ENCODE measurements around the gene NKAIN2. TPM values are rescaled to one million over a fixed set of nuclear protein-coding genes. Genes with fewer than 3 reads are reported as not detected.
A peak's percentile ranks its signal among the peaks of the same experiment; 100 is the strongest.

NKAIN2 gene
- total RNA-seq, 1 experiment from 2014 or later = 0.06 TPM

DNA sequence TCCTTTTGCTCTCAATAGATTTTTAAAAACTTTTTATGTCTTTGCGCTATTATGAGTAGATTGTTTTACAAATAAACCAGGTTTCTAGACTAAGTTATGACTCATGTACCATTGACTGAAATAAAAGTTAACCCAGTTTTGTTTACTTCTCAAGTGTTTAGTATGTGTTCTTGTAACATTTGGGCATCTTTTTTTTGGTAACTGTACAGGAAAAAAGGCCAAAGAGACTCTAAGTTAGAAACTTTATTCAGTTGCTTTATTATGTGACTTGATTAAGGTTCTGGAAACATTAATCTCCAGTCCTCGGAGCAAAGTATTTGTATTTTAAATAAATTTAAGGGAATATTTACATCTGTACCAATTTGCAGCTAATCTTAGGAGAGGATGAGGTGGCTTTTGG is 2.9 kb downstream of the NKAIN2 start:
- no peak for DNase-seq (ENCODE audit: low read depth)

- peak; percentile 45 for DNase-seq (ENCODE audit: low read depth)
Observed at GRCh38 chr6:123808556-123808955, 4.9 kb downstream of the NKAIN2 start.

GRCh38 chr6:123810214-123810613 is 6.5 kb downstream of the NKAIN2 start:
- DNase-seq (ENCODE audit: low read depth) = no peak

GRCh38 chr6:123810948-123811347 is 7.3 kb downstream of the NKAIN2 start:
- no peak for DNase-seq (ENCODE audit: low read depth)

GRCh38 chr6:123811378-123811777 is 7.7 kb downstream of the NKAIN2 start:
- no peak for DNase-seq (ENCODE audit: low read depth)

DNA sequence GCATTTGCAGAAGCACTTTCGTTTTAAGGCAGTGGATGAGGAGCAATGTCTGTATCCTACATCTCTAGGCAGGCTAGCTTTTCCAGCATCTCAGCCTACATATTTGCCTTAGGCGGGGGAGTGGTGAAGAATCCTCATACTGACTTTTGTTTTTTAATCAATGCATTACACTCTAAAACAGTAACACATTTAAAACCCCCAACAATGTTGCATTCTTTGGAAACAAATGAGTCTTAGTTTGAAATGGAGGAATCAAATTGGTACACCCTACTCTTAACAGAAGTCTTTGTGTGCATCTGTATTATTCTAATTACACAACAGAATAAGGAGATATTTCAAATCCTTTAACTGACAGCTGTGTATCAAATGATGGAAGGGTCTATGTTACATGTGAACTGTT is 9.0 kb downstream of the NKAIN2 start:
- no peak for DNase-seq (ENCODE audit: low read depth)

- no peak for DNase-seq (ENCODE audit: low read depth)
Observed at GRCh38 chr6:123821112-123821511, 17.4 kb downstream of the NKAIN2 start.

DNA sequence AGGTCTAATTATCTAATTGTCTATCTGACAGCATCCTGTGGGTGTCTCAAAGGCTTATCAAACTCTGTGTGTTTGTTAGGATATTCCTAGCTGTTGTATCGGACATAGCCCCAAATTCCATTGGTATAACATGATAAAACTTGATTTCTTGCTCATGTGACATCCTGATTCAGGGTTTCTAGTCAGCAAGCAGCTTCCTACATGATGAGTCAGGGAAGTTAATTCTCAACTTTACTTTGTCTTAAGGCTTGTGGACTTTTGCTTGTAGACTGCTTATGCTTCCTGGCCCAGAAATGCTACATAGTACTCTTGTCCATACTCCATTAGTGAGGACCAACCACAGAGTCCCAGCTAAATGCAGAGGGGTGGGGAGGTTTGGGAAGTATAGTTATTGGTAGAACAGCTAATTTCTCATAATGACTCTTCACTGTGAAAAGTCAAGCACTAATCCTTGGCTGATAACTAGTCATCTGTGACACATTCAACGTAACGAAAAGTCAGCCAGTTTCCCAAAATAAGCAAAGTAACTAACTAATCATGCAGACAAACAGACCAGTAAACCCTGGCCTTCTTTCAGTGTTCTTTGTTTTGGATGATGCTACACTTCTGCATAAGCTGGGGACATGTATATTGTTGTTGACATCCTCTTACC is 25.8 kb downstream of the NKAIN2 start:
- peak; percentile 81 for DNase-seq (ENCODE audit: low read depth)

GRCh38 chr6:123830120-123830519 is 26.5 kb downstream of the NKAIN2 start:
- no peak for DNase-seq (ENCODE audit: low read depth)

DNA sequence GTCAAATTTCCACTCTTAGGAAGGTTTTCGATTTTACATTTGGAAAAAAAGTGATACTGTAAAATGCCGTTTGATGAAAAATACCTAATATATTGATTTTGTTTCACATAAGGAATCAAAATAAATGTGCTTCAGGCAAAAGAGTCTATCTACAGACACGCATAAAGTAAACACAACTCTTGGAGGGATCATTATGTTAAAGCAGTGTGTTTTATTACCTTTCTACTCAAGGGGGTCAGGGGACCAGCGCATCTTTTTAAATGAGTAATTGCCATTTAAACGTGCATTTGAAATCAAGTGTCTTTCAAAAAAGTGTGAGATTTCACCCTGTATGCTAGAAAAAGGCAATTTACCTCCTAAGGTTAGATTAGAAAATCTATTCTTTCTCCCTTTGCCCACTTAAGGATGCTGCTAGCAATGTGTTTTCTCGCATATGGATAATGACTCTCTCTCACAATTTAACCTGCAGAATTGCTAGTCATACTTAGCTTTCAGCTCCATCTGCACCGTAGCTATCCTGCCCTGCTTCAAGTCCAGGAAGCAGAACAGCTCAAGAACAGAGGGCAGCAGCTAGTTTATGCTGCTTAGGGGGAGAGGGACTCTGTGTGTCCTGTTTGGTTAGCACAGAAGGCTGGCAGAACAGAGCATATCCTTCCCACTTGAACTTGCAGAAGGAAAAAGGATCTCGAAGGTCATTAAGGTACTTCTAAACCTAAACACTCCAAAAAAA is 35.0 kb downstream of the NKAIN2 start:
- no peak for DNase-seq (ENCODE audit: low read depth)

GRCh38 chr6:123841067-123841896 is 37.6 kb downstream of the NKAIN2 start:
- DNase-seq (ENCODE audit: low read depth) = no peak

DNA sequence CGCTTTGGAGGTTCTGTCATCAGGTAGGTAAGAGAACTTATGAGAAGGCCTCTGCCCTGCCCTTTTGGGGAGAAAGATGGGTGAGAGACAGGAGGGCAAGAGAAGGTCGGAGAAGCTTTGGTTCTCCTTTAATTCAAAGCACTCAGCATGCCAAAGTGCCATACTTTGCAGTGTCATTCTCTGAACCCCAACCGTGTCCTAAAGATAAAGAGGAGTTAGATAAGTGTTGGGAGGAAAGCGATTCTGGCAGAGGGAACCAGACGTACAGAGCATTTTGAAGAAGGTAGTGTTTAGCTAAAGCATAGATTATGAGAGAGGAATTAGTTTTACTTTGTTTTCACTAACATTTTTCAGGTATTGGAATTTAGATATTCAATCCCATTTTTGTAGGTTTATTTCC is 40.3 kb downstream of the NKAIN2 start:
- DNase-seq (ENCODE audit: low read depth) = no peak

DNA sequence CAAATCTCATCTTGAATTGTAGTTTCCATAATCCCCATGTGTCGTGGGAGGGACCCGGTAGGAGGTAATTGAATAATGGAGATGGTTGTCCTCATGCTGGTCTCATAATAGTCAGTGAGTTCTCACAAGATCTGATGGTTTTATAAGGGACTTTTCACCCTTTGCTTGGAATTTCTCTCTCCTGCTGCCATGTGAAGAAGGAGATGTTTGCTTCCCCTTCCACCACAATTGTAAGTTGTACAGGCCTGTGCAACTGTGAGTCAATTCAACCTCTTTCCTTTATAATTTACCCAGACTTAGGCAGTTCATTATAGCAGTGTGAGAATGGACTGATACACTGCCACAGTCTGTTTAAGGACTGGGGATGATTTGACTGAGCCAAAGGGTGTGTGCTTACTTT is 44.7 kb downstream of the NKAIN2 start:
- DNase-seq (ENCODE audit: low read depth) = no peak

GRCh38 chr6:123849406-123849805 is 45.7 kb downstream of the NKAIN2 start:
- DNase-seq (ENCODE audit: low read depth) = no peak

GRCh38 chr6:123850555-123850954 is 46.9 kb downstream of the NKAIN2 start:
- DNase-seq (ENCODE audit: low read depth) = no peak

DNA sequence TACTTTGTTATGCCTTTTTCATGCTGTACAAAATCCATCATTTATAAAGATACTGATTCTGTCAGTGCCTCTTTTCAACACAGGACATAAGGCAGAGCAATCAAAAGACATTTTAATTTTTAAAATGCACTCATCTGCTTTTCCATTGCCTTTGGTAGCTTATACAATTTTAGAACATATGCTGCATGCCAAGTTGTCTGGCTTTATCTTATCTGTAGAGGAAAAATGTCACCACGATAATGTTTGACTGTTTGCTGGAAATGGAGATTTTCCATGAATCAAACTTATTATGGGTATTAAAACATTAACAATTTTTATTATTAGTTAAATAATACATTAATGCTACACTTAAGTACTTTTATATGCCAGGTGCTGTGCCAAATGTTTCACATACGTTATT is 50.5 kb downstream of the NKAIN2 start:
- no peak for DNase-seq (ENCODE audit: low read depth)

GRCh38 chr6:123855506-123855905 is 51.8 kb downstream of the NKAIN2 start:
- no peak for DNase-seq (ENCODE audit: low read depth)

DNA sequence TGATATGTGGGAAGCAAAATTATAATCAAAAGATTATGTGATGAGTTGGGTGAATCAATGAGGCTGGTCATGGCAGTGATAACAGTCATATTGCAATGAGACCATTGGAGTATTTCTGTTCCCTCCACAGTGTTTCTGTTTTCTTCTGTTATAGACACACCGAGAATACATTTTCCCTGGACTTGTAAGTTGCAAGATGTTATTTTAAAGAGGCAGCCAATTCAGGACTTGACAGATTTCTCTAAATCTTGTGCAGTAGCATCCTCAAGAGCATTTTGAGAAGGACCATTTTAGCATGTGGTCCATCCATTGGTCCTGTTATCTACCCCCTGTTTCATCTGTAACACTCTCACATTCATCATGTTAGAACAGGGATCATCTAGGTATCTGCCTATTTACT is 55.6 kb downstream of the NKAIN2 start:
- DNase-seq (ENCODE audit: low read depth) = no peak

- DNase-seq (ENCODE audit: low read depth) = no peak
Observed at GRCh38 chr6:123869334-123869733, 65.7 kb downstream of the NKAIN2 start.

DNA sequence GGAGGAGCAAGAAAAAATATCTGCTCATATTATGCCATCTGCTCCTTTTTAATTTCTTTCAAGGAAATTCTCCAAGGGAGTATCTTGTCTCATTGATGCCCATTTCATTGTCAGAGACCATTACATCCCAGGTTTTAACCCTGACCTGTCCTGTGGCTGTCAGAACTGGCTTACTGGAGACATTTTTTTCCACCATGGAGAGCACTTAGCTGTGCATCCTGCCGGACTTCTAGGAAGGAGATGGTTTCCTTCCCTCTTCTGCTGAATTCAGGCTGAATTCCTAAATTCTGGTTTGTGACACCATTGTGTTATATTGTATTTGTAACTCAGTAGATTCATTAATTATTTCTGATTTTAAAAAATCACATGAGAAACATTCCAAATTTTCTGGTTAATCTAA is 70.3 kb downstream of the NKAIN2 start:
- DNase-seq (ENCODE audit: low read depth) = no peak

DNA sequence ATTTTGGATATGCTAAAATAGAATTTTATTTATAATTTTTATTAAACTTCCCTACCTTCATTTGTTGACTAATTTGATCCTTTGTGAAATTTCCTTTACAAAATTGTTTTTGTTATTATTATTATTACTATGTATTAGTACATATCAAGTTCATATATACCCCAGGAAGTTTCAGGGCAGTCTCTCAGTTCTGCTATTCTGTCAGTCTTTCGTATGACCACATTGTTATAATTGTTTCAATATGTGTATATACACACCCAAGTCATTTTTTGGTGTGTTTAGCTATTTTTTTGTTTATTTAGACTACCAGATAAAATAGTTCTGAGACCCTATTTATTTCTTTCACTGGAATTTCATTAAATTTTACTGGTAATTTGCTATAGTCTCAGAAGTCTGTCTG is 72.1 kb downstream of the NKAIN2 start:
- no peak for DNase-seq (ENCODE audit: low read depth)

DNA sequence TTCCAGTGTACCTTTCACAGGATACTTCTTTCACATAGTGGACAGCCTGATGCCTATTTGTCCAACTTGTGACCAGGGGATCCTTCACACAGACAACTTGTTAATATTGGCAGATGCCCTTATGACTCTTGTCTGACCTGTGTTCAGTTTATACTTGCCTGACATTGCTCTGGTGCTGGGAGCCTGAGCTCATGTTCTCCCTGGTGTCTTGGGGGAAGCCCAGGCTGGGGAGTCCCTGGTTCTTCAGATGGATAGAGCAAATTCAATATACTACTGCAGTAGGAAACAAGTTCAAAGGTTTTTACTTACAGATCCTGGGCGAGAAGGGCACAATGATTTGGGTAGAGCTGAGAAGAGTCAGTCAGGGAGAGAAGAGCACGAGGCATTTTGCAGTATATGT is 76.1 kb downstream of the NKAIN2 start:
- no peak for DNase-seq (ENCODE audit: low read depth)

All from LHCN-M2 (cell line).